ENCODE results near the gene CHMP3. TPM values are rescaled to one million over a fixed set of nuclear protein-coding genes. Genes with fewer than 3 reads are reported as not detected.

Gene CHMP3
- total RNA-seq, result 59.3 and 66.7 TPM in 2 replicates

DNA sequence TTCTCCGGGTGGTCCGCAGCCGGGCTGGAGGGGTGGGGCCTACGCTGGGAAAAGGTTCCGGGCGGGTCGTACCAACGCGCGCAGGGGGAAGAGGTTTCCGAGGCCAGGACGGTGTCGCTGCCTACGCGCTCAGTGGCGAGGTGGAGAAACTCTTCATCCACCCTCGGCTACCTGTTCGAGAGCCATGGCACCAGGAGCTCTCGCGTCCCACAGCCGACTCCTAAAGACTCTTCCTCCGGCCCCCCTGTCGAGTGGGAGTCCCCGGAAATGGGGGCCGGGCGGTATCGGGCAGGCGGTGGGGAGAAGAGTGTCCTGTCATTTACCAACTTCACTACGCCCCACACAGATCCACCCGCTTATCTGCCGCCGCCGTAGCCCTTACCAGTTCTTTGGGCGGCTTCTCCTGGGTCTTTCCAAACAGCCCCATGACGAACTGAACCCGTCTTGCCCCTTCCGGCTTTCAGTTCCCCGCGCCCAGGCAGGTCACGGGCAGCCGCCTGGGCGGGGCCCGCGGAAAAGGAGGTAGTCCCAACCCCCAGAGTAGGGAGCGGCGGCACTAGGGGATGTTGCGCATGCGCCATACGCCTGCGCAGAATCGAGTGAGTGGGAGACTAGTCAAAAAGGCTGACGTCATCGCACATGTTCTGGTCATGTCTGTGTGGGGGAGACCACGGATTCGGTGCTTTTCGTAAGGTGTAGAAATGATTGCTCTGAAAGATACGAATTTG lies at the start of gene CHMP3:
Gene CHMP3, minus strand, starts transcription at position 522 of the 728 bp plus-strand sequence. Its CDS starts 95 bp downstream, at position 427.

Other genes starting within 250 kb of the CHMP3 start
- gene REEP1, start 225.8 kb downstream of the CHMP3 start, total RNA-seq, result 0.09 TPM in 1 of 2 replicates, not detected in the other
- 17.2 and 27.8 TPM in 2 replicates for gene KDM3A, start 122.1 kb downstream of the CHMP3 start, total RNA-seq
- 11.4 and 16.2 TPM in 2 replicates for gene RNF103, start 60.4 kb upstream of the CHMP3 start, total RNA-seq
- 19.6 and 20.8 TPM in 2 replicates for gene RMND5A, start 156.8 kb upstream of the CHMP3 start, total RNA-seq
- gene CD8A, start 227.5 kb upstream of the CHMP3 start, total RNA-seq, result not detected in 2 replicates